Fibroblast of lung (primary cell): Measurements from ENCODE around the gene C1QL2.

Source experiments
- EZH2 ChIP-seq: IDR thresholded peaks from 2 replicates; pipeline ENCODE4 v1.5.1; 2012; ENCODE audit warnings: low read length, control low read depth, mild to moderate bottlenecking; ENCODE audit errors: missing control alignments
- TF ChIP-seq, protein P1 (sequence below), 2 donors: IDR thresholded peaks in 1 of 2; conservative IDR thresholded peaks in 1 of 2; 1 replicate in 1 of 2; 2 replicates in 1 of 2; pipeline ENCODE4 v1.5.1; 2011 to 2012; ENCODE audit warnings: low read length in 2 of 2, control low read depth in 1 of 2, inconsistent platforms in 1 of 2, low read depth in 1 of 2, mild to moderate bottlenecking in 1 of 2

GRCh38 chr2:119198240-119198840 lies 39.8 kb upstream of the C1QL2 start:
- TF ChIP-seq, protein P1, sequence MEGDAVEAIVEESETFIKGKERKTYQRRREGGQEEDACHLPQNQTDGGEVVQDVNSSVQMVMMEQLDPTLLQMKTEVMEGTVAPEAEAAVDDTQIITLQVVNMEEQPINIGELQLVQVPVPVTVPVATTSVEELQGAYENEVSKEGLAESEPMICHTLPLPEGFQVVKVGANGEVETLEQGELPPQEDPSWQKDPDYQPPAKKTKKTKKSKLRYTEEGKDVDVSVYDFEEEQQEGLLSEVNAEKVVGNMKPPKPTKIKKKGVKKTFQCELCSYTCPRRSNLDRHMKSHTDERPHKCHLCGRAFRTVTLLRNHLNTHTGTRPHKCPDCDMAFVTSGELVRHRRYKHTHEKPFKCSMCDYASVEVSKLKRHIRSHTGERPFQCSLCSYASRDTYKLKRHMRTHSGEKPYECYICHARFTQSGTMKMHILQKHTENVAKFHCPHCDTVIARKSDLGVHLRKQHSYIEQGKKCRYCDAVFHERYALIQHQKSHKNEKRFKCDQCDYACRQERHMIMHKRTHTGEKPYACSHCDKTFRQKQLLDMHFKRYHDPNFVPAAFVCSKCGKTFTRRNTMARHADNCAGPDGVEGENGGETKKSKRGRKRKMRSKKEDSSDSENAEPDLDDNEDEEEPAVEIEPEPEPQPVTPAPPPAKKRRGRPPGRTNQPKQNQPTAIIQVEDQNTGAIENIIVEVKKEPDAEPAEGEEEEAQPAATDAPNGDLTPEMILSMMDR (conservative IDR thresholded peaks at IDR 0.05 in 1 of 2, IDR thresholded peaks at IDR 0.05 in 1 of 2; ENCODE audit: low read depth in 1 of 2, low read length in 2 of 2): no peak
- TF ChIP-seq EZH2: no peak
